ENCODE measurements around the gene TMPRSS2. TPM values are rescaled to one million over a fixed set of nuclear protein-coding genes. Genes with fewer than 3 reads are reported as not detected.

Gene TMPRSS2
- total RNA-seq, 1 experiment from 2014 or later: not detected

DNA sequence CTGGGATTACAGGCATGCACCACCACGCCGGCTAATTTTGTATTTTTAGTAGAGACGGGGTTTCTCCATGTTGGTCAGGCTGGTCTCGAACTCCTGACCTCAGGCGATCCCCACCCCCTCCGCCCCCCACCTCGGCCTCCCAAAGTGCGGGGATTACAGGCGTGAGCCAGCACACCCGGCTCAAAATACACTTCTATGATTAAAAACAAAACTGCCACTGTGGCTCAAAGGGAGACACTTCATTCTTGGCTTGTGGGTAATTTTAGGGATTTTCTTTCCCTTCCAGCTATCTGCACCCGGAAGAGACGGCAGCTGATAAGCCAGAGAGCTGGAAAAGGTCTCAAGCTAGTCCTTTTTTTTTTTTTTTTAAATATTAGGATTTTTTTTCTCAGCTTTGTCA, 24.5 kb downstream of the TMPRSS2 start:
- no TSS peak for BruUV-seq (replicated peaks)
- ChIA-PET CTCF (interaction anchor here (0.7 kb wide), 1 partner anchor 10 kb away, joined by 3 read pairs; no protein-coding TSS in a partner anchor), POLR2A (no interaction called here)
- Mint-ChIP-seq H3K27me3 (ENCODE audit: insufficient read depth, unreplicated experiment) (peaks cover under 1% of the 10 kb centered on the region), H3K9me3 (ENCODE audit: unreplicated experiment) (no peaks in the 10 kb centered on the region), H3K4me3 (ENCODE audit: unreplicated experiment) (no peak overlapping the region), H3K27ac (ENCODE audit: low read depth, unreplicated experiment) (no peak overlapping the region), H3K36me3 (ENCODE audit: insufficient read depth, unreplicated experiment) (no peaks in the 10 kb centered on the region), H3K4me1 (ENCODE audit: insufficient read depth, unreplicated experiment) (peaks cover 6% of the 10 kb centered on the region)
- TF ChIP-seq, protein P1, sequence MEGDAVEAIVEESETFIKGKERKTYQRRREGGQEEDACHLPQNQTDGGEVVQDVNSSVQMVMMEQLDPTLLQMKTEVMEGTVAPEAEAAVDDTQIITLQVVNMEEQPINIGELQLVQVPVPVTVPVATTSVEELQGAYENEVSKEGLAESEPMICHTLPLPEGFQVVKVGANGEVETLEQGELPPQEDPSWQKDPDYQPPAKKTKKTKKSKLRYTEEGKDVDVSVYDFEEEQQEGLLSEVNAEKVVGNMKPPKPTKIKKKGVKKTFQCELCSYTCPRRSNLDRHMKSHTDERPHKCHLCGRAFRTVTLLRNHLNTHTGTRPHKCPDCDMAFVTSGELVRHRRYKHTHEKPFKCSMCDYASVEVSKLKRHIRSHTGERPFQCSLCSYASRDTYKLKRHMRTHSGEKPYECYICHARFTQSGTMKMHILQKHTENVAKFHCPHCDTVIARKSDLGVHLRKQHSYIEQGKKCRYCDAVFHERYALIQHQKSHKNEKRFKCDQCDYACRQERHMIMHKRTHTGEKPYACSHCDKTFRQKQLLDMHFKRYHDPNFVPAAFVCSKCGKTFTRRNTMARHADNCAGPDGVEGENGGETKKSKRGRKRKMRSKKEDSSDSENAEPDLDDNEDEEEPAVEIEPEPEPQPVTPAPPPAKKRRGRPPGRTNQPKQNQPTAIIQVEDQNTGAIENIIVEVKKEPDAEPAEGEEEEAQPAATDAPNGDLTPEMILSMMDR (IDR thresholded peaks at IDR 0.05; ENCODE audit: unreplicated experiment): no peak
- no peak for DNase-seq (ENCODE audit: unreplicated experiment)
- intact Hi-C loops (cut with micrococcal nuclease): no loop called here

DNA sequence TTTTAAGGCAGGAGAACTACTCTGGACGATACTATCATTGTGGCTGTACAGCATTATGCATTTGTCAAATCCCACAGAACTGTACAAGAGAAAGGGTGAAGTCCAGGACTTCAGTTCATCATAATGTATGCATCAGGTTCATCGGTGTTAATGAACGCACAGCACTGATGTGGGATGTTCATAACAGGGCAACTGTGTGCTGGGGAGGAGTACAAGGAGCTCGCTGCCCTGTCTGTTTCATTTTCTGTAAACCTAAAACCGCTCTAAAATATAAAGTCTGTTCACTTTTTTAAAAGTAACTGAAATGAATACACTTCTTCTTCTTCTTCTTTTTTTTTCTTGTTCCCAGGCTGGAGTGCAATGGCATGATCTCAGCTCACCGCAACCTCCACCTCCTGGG, 25.0 kb downstream of the TMPRSS2 start:
- peaks cover 11% of the 10 kb centered on the region for H3K4me1 Mint-ChIP-seq (ENCODE audit: insufficient read depth, unreplicated experiment)
- TF ChIP-seq, protein P1 (IDR thresholded peaks at IDR 0.05; ENCODE audit: unreplicated experiment): no peak
- H3K9me3 Mint-ChIP-seq (ENCODE audit: unreplicated experiment): no peaks in the 10 kb centered on the region
- no peak overlapping the region for H3K27ac Mint-ChIP-seq (ENCODE audit: low read depth, unreplicated experiment)
- BruUV-seq (replicated peaks): no TSS peak
- intact Hi-C loops (cut with micrococcal nuclease): no loop called here
- DNase-seq (ENCODE audit: unreplicated experiment): no peak
- H3K4me3 Mint-ChIP-seq (ENCODE audit: unreplicated experiment): no peak overlapping the region
- ChIA-PET CTCF (interaction anchor here (0.5 kb wide), 1 partner anchor 604 kb away, joined by 3 read pairs; no protein-coding TSS in a partner anchor), POLR2A (no interaction called here)
- H3K36me3 Mint-ChIP-seq (ENCODE audit: insufficient read depth, unreplicated experiment): no peaks in the 10 kb centered on the region
- H3K27me3 Mint-ChIP-seq (ENCODE audit: insufficient read depth, unreplicated experiment): peaks cover 5% of the 10 kb centered on the region

DNA sequence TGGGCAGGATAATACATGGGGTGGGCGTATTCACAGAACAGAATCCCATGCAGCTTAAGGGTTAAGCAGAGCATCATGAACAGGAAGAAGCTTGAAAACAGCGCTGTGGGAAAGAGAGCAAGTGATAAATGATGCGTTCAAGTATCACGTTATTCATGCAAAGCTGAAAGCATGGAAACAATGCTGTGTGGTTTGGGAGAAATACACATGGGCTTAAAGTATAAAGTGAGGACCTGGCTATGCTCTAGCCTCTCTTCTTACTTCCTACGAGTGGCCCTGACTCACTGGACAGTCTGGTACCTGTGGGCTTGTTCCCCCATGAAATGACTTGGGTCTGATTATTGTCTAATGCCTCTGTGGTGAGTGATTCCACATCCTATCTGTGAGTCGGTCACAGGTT, 25.7 kb downstream of the TMPRSS2 start:
- Mint-ChIP-seq H3K9me3 (ENCODE audit: unreplicated experiment) (no peaks in the 10 kb centered on the region), H3K27ac (ENCODE audit: low read depth, unreplicated experiment) (no peak overlapping the region), H3K4me3 (ENCODE audit: unreplicated experiment) (no peak overlapping the region), H3K36me3 (ENCODE audit: insufficient read depth, unreplicated experiment) (peaks cover 3% of the 10 kb centered on the region), H3K4me1 (ENCODE audit: insufficient read depth, unreplicated experiment) (peaks cover 17% of the 10 kb centered on the region), H3K27me3 (ENCODE audit: insufficient read depth, unreplicated experiment) (peaks cover 12% of the 10 kb centered on the region)
- intact Hi-C loops (cut with micrococcal nuclease): no loop called here
- POLR2A ChIA-PET: no interaction called here
- CTCF ChIA-PET: interaction anchor here (0.8 kb wide), 1 partner anchor 26 kb away, joined by 4 read pairs; the partner anchor contains the start of gene TMPRSS2
- DNase-seq (ENCODE audit: unreplicated experiment): no peak
- BruUV-seq (replicated peaks): no TSS peak
- TF ChIP-seq, protein P1 (IDR thresholded peaks at IDR 0.05; ENCODE audit: unreplicated experiment): no peak

DNA sequence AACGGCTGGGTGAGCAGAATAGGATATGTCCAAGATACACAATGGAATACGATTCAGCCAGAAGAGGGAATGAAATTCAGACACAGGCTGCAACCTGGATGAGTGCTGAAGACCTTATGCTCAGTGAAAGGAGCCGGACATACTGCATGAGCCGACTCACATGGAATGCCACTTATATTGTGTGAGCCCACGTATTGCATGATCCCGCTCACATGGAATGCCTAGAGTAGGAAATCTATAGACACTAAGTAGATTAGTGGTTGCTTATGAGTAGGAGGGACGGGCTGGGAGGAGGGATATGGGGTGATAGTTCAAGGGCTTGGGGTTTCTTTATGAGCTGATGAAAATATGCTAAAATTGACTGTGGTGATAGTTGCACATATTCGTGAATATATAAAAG, 26.8 kb downstream of the TMPRSS2 start:
- no peak for DNase-seq (ENCODE audit: unreplicated experiment)
- CTCF ChIA-PET: interaction anchor here (0.7 to 0.8 kb wide), 2 partner anchors 23 to 27 kb away, joined by 4 read pairs; partner anchors contain the start of gene TMPRSS2
- Mint-ChIP-seq H3K4me1 (ENCODE audit: insufficient read depth, unreplicated experiment) (peaks cover 19% of the 10 kb centered on the region), H3K27me3 (ENCODE audit: insufficient read depth, unreplicated experiment) (peaks cover 14% of the 10 kb centered on the region), H3K4me3 (ENCODE audit: unreplicated experiment) (no peak overlapping the region), H3K27ac (ENCODE audit: low read depth, unreplicated experiment) (no peak overlapping the region), H3K9me3 (ENCODE audit: unreplicated experiment) (no peaks in the 10 kb centered on the region), H3K36me3 (ENCODE audit: insufficient read depth, unreplicated experiment) (peaks cover 6% of the 10 kb centered on the region)
- no TSS peak for BruUV-seq (replicated peaks)
- TF ChIP-seq, protein P1 (IDR thresholded peaks at IDR 0.05; ENCODE audit: unreplicated experiment): no peak
- POLR2A ChIA-PET: no interaction called here
- intact Hi-C loops (cut with micrococcal nuclease): no loop called here

All from MCF 10A (cell line).